GM19099 (cell line): ENCODE measurements around the gene CSF3R.

Experiments
- POLR2A ChIP-seq: IDR thresholded peaks from 3 replicates; pipeline ENCODE4 v1.6.1; 2011; ENCODE audit warnings: low read depth; ENCODE audit not compliant: insufficient read length; ENCODE audit errors: extremely low read depth

CSF3R gene

GRCh38 chr1:36497207-36497606 is 14.5 kb upstream of the CSF3R start:
- no peak for TF ChIP-seq POLR2A

- no peak for TF ChIP-seq POLR2A
These were observed 12.3 kb upstream of the CSF3R start for GRCh38 chr1:36494971-36495370.

- TF ChIP-seq POLR2A, result no peak
These were observed 10.8 kb upstream of the CSF3R start for GRCh38 chr1:36493524-36493923.

GRCh38 chr1:36492491-36492890 is 9.8 kb upstream of the CSF3R start:
- TF ChIP-seq POLR2A, result no peak

- TF ChIP-seq POLR2A, result no peak
These were observed 5.2 kb upstream of the CSF3R start for GRCh38 chr1:36487906-36488305.

GRCh38 chr1:36486439-36487335 is 4.0 kb upstream of the CSF3R start:
- TF ChIP-seq POLR2A, result no peak

GRCh38 chr1:36486093-36486438 is 3.4 kb upstream of the CSF3R start:
- TF ChIP-seq POLR2A, result no peak

GRCh38 chr1:36484099-36484498 is 1.4 kb upstream of the CSF3R start:
- no peak for TF ChIP-seq POLR2A

GRCh38 chr1:36481771-36482723 is 666 bp downstream of the CSF3R start:
- TF ChIP-seq POLR2A, result no peak

GRCh38 chr1:36481091-36481490 is 1.6 kb downstream of the CSF3R start:
- TF ChIP-seq POLR2A, result no peak

GRCh38 chr1:36480161-36480560 is 2.6 kb downstream of the CSF3R start:
- no peak for TF ChIP-seq POLR2A

- TF ChIP-seq POLR2A, result no peak
These were observed 3.1 kb downstream of the CSF3R start for GRCh38 chr1:36479505-36480051.

GRCh38 chr1:36476945-36477344 is 5.8 kb downstream of the CSF3R start:
- no peak for TF ChIP-seq POLR2A

- TF ChIP-seq POLR2A, result no peak
These were observed 6.7 kb downstream of the CSF3R start for GRCh38 chr1:36475910-36476604.

- TF ChIP-seq POLR2A, result no peak
These were observed 7.4 kb downstream of the CSF3R start for GRCh38 chr1:36475341-36475740.
